Measurements from ENCODE around the gene DNAJB8. TPM values are rescaled to one million over a fixed set of nuclear protein-coding genes. Genes with fewer than 3 reads are reported as not detected.

The DNAJB8 gene
- total and polyA plus RNA-seq, 7 donors = not detected

GRCh38 chr3:128463354-128463753 lies 3.3 kb downstream of the DNAJB8 start:
- Histone ChIP-seq H3K9me3 (no peaks in the 10 kb centered on the region), H3K36me3 (no peaks in the 10 kb centered on the region), H3K27ac (no peak overlapping the region), H3K27me3 (peaks cover 0 to 14% (median 3%) of the 10 kb centered on the region in 3 donors), H3K4me3 (no peak overlapping the region), H3K4me1 (no peaks in the 10 kb centered on the region)
- intact Hi-C loops (cut with DNase I) = no loop called here
- DNase-seq = no peak
- no peak for TF ChIP-seq POLR2AphosphoS5 (IDR thresholded peaks at IDR 0.05)
- TF ChIP-seq POLR2A (IDR thresholded peaks at IDR 0.05) = no peak
- TF ChIP-seq CTCF (IDR thresholded peaks at IDR 0.05) = no peak
- no peak for TF ChIP-seq EP300 (IDR thresholded peaks at IDR 0.05)
- 57 to 79% methylated on average over 11 of the region's 11 CpGs for WGBS, 2 donors

GRCh38 chr3:128462931-128463330 lies 3.8 kb downstream of the DNAJB8 start:
- no peak for DNase-seq
- Histone ChIP-seq H3K36me3 (no peaks in the 10 kb centered on the region), H3K27ac (no peak overlapping the region), H3K9me3 (no peaks in the 10 kb centered on the region), H3K4me3 (no peak overlapping the region), H3K4me1 (no peaks in the 10 kb centered on the region), H3K27me3 (peaks cover 0 to 10% (median 0%) of the 10 kb centered on the region in 3 donors)
- intact Hi-C loops (cut with DNase I) = no loop called here
- no peak for TF ChIP-seq POLR2A (IDR thresholded peaks at IDR 0.05)
- TF ChIP-seq CTCF (IDR thresholded peaks at IDR 0.05) = no peak
- no peak for TF ChIP-seq EP300 (IDR thresholded peaks at IDR 0.05)
- no peak for TF ChIP-seq POLR2AphosphoS5 (IDR thresholded peaks at IDR 0.05)
- 89 to 90% methylated on average over 20 of the region's 20 CpGs for WGBS, 2 donors

GRCh38 chr3:128462341-128462910 lies 4.3 kb downstream of the DNAJB8 start:
- 93 to 96% methylated on average over 23 of the region's 23 CpGs for WGBS, 2 donors
- DNase-seq = no peak
- Histone ChIP-seq H3K9me3 (no peaks in the 10 kb centered on the region), H3K4me1 (no peaks in the 10 kb centered on the region), H3K4me3 (no peak overlapping the region), H3K36me3 (no peaks in the 10 kb centered on the region), H3K27me3 (peaks cover 0 to 10% (median 0%) of the 10 kb centered on the region in 3 donors), H3K27ac (no peak overlapping the region)
- TF ChIP-seq POLR2A (IDR thresholded peaks at IDR 0.05) (no peak), CTCF (IDR thresholded peaks at IDR 0.05) (no peak), POLR2AphosphoS5 (IDR thresholded peaks at IDR 0.05) (no peak), EP300 (IDR thresholded peaks at IDR 0.05) (no peak)
- intact Hi-C loops (cut with DNase I) = no loop called here

GRCh38 chr3:128461731-128462130 lies 5.0 kb downstream of the DNAJB8 start:
- TF ChIP-seq POLR2AphosphoS5 (IDR thresholded peaks at IDR 0.05) (no peak), POLR2A (IDR thresholded peaks at IDR 0.05) (no peak), EP300 (IDR thresholded peaks at IDR 0.05) (no peak), CTCF (IDR thresholded peaks at IDR 0.05) (no peak)
- Histone ChIP-seq H3K27me3 (peaks cover 0 to 12% (median 0%) of the 10 kb centered on the region in 3 donors), H3K27ac (no peak overlapping the region), H3K36me3 (no peaks in the 10 kb centered on the region), H3K4me3 (no peak overlapping the region), H3K4me1 (no peaks in the 10 kb centered on the region), H3K9me3 (no peaks in the 10 kb centered on the region)
- intact Hi-C loops (cut with DNase I) = no loop called here
- DNase-seq = no peak
- WGBS, 2 donors = 72 to 86% methylated on average over 12 of the region's 12 CpGs

GRCh38 chr3:128459461-128459820 lies 7.2 kb downstream of the DNAJB8 start:
- Histone ChIP-seq H3K27me3 (peaks cover 0 to 29% (median 0%) of the 10 kb centered on the region in 3 donors), H3K36me3 (no peaks in the 10 kb centered on the region), H3K4me3 (no peak overlapping the region), H3K27ac (no peak overlapping the region), H3K4me1 (no peaks in the 10 kb centered on the region), H3K9me3 (no peaks in the 10 kb centered on the region)
- no peak for TF ChIP-seq CTCF (IDR thresholded peaks at IDR 0.05)
- no peak for TF ChIP-seq POLR2A (IDR thresholded peaks at IDR 0.05)
- TF ChIP-seq POLR2AphosphoS5 (IDR thresholded peaks at IDR 0.05) = no peak
- no peak for TF ChIP-seq EP300 (IDR thresholded peaks at IDR 0.05)
- intact Hi-C loops (cut with DNase I) = no loop called here
- DNase-seq = no peak
- 80 to 85% methylated on average over 9 of the region's 9 CpGs for WGBS, 2 donors
